Keratinocyte (primary cell): ENCODE results near the gene WDR93.

ENCODE experiments used
- EZH2 ChIP-seq: IDR thresholded peaks from one replicate; pipeline ENCODE4 v1.6.1; 2012; ENCODE audit warnings: inconsistent platforms, mild to moderate bottlenecking, low read length, moderate library complexity
- TF ChIP-seq, protein P1 (sequence below), 3 experiments: IDR thresholded peaks in 1 of 3; conservative IDR thresholded peaks in 1 of 3; optimal IDR thresholded peaks in 1 of 3; 2 replicates in 2 of 3; 3 replicates in 1 of 3; pipeline versions ENCODE3 to v1.5.1; 2011; ENCODE audit warnings: low read length in 3 of 3, mild to moderate bottlenecking in 3 of 3, moderate library complexity in 2 of 3, control low read depth in 1 of 3, inconsistent platforms in 1 of 3; ENCODE audit not compliant: insufficient read depth in 2 of 3; ENCODE audit errors: extremely low read depth in 1 of 3

DNA sequence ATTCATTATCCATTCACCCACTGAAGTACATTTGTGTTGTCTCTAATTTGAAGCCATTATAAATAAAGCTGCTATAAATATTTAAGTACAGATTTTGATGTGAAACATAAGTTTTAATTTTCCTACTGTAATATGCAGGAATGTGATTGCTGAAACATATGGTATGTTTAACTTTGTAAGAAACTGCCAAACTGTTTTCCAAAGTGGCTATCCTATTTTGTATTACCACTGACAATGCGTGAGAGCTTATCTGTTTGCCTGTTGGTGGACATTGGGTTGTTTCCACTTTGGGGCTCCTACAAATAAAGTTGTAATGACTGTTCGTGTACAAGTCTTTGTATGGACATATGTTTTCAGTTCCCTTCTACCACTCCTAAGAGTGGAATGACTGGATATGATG, 2.5 kb downstream of the WDR93 start:
- TF ChIP-seq EZH2 = no peak
- TF ChIP-seq, protein P1, sequence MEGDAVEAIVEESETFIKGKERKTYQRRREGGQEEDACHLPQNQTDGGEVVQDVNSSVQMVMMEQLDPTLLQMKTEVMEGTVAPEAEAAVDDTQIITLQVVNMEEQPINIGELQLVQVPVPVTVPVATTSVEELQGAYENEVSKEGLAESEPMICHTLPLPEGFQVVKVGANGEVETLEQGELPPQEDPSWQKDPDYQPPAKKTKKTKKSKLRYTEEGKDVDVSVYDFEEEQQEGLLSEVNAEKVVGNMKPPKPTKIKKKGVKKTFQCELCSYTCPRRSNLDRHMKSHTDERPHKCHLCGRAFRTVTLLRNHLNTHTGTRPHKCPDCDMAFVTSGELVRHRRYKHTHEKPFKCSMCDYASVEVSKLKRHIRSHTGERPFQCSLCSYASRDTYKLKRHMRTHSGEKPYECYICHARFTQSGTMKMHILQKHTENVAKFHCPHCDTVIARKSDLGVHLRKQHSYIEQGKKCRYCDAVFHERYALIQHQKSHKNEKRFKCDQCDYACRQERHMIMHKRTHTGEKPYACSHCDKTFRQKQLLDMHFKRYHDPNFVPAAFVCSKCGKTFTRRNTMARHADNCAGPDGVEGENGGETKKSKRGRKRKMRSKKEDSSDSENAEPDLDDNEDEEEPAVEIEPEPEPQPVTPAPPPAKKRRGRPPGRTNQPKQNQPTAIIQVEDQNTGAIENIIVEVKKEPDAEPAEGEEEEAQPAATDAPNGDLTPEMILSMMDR (optimal IDR thresholded peaks at IDR 0.05 in 1 of 3, IDR thresholded peaks at IDR 0.05 in 1 of 3, conservative IDR thresholded peaks at IDR 0.05 in 1 of 3; ENCODE audit: extremely low read depth in 1 of 3, insufficient read depth in 2 of 3, low read length in 3 of 3) = no peak
